Measurements from ENCODE around the gene AOX1. TPM values are rescaled to one million over a fixed set of nuclear protein-coding genes. Genes with fewer than 3 reads are reported as not detected.
"Not testable (repeated sequence)": the region's sequence is repeated elsewhere in the genome, so short reads cannot be mapped to it uniquely, and the experiment has no call there.

Gene AOX1
- total RNA-seq, 1 experiment from 2014 or later, result 0.45 TPM

DNA sequence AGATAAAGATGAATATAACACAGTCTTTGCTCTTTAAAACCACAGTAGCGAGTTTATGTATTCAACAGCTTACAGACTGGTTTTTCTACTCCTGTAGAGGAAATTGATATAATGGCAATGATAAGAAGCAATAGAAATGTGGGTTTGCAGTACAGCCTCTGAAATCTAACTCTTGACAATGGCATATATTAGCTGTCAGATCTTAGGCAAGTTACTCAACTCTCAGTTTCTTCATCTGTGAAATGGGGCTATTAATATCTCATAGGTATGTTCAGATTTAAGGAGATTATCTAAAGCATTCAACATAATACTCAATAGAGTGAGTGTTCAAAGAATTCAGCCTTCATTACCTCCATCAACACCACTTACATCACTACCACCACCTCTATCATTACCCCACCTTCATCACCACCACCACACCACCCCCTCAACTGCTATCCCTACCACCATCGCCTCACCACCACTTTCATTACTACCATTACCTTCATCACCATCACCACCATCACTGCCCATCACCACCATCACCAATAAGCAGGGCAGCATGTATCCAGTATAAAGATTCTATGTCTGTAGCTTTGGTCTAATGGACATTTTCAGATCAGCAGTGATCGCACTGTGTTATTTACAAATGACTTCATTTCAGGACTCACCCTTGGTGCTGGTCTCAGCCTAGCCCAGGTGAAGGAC is 22.7 kb downstream of the AOX1 start:
- H3K9me3 Mint-ChIP-seq (ENCODE audit: low read depth, unreplicated experiment), result peaks cover 7% of the 10 kb centered on the region
- no peaks in the 10 kb centered on the region for H3K36me3 Mint-ChIP-seq (ENCODE audit: insufficient read depth, unreplicated experiment)
- CTCF ChIA-PET, result no interaction called here
- no TSS peak for BruUV-seq (replicated peaks)
- intact Hi-C loops (cut with micrococcal nuclease; ENCODE audit: unreplicated experiment), result no loop called here
- H3K4me1 Mint-ChIP-seq (ENCODE audit: low read depth, unreplicated experiment), result peaks cover 9% of the 10 kb centered on the region
- H3K27ac Mint-ChIP-seq (ENCODE audit: unreplicated experiment), result no peak overlapping the region
- DNase-seq, result no peak
- TF ChIP-seq, protein P1, sequence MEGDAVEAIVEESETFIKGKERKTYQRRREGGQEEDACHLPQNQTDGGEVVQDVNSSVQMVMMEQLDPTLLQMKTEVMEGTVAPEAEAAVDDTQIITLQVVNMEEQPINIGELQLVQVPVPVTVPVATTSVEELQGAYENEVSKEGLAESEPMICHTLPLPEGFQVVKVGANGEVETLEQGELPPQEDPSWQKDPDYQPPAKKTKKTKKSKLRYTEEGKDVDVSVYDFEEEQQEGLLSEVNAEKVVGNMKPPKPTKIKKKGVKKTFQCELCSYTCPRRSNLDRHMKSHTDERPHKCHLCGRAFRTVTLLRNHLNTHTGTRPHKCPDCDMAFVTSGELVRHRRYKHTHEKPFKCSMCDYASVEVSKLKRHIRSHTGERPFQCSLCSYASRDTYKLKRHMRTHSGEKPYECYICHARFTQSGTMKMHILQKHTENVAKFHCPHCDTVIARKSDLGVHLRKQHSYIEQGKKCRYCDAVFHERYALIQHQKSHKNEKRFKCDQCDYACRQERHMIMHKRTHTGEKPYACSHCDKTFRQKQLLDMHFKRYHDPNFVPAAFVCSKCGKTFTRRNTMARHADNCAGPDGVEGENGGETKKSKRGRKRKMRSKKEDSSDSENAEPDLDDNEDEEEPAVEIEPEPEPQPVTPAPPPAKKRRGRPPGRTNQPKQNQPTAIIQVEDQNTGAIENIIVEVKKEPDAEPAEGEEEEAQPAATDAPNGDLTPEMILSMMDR (IDR thresholded peaks at IDR 0.05; ENCODE audit: unreplicated experiment), result no peak
- H3K4me3 Mint-ChIP-seq (ENCODE audit: low read depth, unreplicated experiment), result no peak overlapping the region
- no peaks in the 10 kb centered on the region for H3K27me3 Mint-ChIP-seq (ENCODE audit: unreplicated experiment)

DNA sequence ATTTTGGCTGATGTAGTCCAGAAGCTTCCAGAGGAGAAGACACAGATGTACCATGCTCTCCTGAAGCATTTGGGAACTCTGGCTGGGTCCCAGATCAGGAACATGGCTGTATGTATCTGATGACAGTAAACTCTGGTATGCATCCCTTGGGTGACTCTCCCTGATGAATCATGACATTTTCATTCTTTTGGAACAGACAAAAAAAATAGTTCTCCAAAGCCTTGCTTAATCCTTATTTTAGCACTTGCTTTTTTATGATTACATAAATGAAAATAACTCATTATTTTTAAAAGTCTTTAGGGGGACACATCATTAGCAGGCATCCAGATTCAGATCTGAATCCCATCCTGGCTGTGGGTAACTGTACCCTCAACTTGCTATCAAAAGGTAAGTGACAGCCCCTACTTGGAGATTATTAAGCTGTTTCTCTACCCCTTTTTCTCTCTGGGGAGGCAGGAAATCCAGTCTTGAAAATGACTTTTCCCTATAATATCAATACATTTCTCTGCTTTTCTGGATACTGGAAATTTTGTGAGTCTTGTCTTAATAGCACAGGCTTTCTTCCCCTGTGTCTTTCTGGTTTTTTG is 23.3 kb downstream of the AOX1 start:
- intact Hi-C loops (cut with micrococcal nuclease; ENCODE audit: unreplicated experiment), result no loop called here
- CTCF ChIA-PET, result interaction anchor here (0.8 kb wide), 1 partner anchor 388 kb away, joined by 3 read pairs; no protein-coding TSS in a partner anchor
- DNase-seq, result no peak

DNA sequence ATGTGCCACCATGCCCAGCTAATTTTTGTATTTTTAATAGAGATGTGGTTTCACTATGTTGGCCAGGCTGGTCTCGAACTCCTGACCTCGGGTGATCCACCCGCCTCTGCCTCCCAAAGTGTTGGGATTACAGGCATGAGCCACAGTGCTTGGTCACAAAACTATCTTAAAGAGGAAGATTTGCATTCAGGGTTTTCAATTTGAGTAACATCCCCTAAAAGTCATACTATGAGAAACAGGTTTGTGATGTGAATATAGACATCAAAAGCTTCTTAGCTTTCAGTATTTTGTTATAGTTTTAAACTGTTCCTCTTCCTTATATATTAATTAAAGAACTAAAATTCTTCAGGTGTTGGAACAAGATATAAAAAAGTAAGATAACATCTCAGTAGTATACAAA is 24.4 kb downstream of the AOX1 start:
- DNase-seq; H3K4me3 Mint-ChIP-seq (ENCODE audit: low read depth, unreplicated experiment); H3K27ac Mint-ChIP-seq (ENCODE audit: unreplicated experiment): not testable (repeated sequence)

More for the DNA sequence above, 23.3 kb downstream of the AOX1 start:
- Mint-ChIP-seq H3K9me3 (ENCODE audit: low read depth, unreplicated experiment) (peaks cover 7% of the 10 kb centered on the region), H3K36me3 (ENCODE audit: insufficient read depth, unreplicated experiment) (no peaks in the 10 kb centered on the region), H3K27ac (ENCODE audit: unreplicated experiment) (no peak overlapping the region), H3K4me3 (ENCODE audit: low read depth, unreplicated experiment) (no peak overlapping the region), H3K4me1 (ENCODE audit: low read depth, unreplicated experiment) (peaks cover 3% of the 10 kb centered on the region), H3K27me3 (ENCODE audit: unreplicated experiment) (no peaks in the 10 kb centered on the region)
- TF ChIP-seq, protein P1 (IDR thresholded peaks at IDR 0.05; ENCODE audit: unreplicated experiment), result no peak
- no TSS peak for BruUV-seq (replicated peaks)

DNA sequence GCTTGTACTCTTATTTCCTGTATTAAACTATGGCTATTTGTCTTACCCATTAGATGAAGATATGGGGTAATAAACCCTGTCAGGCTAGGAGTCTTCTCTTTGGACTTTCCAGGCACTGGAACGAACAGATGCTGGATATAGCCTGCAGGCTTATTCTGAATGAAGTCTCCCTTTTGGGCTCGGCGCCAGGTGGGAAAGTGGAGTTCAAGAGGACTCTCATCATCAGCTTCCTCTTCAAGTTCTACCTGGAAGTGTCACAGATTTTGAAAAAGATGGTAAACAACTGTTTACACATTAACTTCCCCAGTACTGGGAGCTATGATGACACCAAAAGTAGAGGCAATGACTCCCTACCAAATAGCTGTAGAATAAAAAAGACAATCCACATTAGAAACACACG is 27.9 kb downstream of the AOX1 start:
- no peak overlapping the region for H3K4me3 Mint-ChIP-seq (ENCODE audit: low read depth, unreplicated experiment)
- no peaks in the 10 kb centered on the region for H3K9me3 Mint-ChIP-seq (ENCODE audit: low read depth, unreplicated experiment)
- H3K27me3 Mint-ChIP-seq (ENCODE audit: unreplicated experiment), result no peaks in the 10 kb centered on the region
- TF ChIP-seq, protein P1 (IDR thresholded peaks at IDR 0.05; ENCODE audit: unreplicated experiment), result no peak
- DNase-seq, result no peak
- intact Hi-C loops (cut with micrococcal nuclease; ENCODE audit: unreplicated experiment), result no loop called here
- H3K4me1 Mint-ChIP-seq (ENCODE audit: low read depth, unreplicated experiment), result no peaks in the 10 kb centered on the region
- H3K36me3 Mint-ChIP-seq (ENCODE audit: insufficient read depth, unreplicated experiment), result no peaks in the 10 kb centered on the region
- no peak overlapping the region for H3K27ac Mint-ChIP-seq (ENCODE audit: unreplicated experiment)
- CTCF ChIA-PET, result no interaction called here
- no TSS peak for BruUV-seq (replicated peaks)

More for the DNA sequence above, 24.4 kb downstream of the AOX1 start:
- intact Hi-C loops (cut with micrococcal nuclease; ENCODE audit: unreplicated experiment); H3K4me1 Mint-ChIP-seq (ENCODE audit: low read depth, unreplicated experiment); BruUV-seq (replicated peaks); H3K9me3 Mint-ChIP-seq (ENCODE audit: low read depth, unreplicated experiment); H3K36me3 Mint-ChIP-seq (ENCODE audit: insufficient read depth, unreplicated experiment); H3K27me3 Mint-ChIP-seq (ENCODE audit: unreplicated experiment): not testable (repeated sequence)
- CTCF ChIA-PET, result interaction anchor here (0.8 kb wide), 1 partner anchor 389 kb away, joined by 3 read pairs; no protein-coding TSS in a partner anchor

DNA sequence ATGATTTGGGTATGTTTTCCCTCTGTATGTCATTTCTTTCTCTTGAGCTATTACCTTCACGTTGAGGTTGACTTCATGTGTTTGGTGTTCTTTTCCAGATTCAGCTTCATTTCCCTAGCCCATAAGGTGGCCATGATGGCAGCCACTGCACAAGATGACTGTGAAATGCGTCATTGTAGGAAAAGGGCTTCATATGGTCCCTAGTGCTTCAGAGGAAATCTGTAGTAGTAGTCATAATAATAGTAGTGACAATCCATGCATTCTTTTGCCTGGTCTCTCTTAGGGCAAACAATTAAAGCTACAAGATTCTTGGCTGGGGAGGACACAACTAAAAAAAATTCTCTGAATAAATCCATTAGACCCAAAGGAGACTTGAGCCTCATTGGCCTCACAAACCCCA is 28.4 kb downstream of the AOX1 start:
- intact Hi-C loops (cut with micrococcal nuclease; ENCODE audit: unreplicated experiment), result no loop called here
- no peaks in the 10 kb centered on the region for H3K36me3 Mint-ChIP-seq (ENCODE audit: insufficient read depth, unreplicated experiment)
- TF ChIP-seq, protein P1 (IDR thresholded peaks at IDR 0.05; ENCODE audit: unreplicated experiment), result no peak
- no peaks in the 10 kb centered on the region for H3K4me1 Mint-ChIP-seq (ENCODE audit: low read depth, unreplicated experiment)
- no peak overlapping the region for H3K4me3 Mint-ChIP-seq (ENCODE audit: low read depth, unreplicated experiment)
- DNase-seq, result no peak
- no peak overlapping the region for H3K27ac Mint-ChIP-seq (ENCODE audit: unreplicated experiment)
- H3K27me3 Mint-ChIP-seq (ENCODE audit: unreplicated experiment), result no peaks in the 10 kb centered on the region
- no TSS peak for BruUV-seq (replicated peaks)
- H3K9me3 Mint-ChIP-seq (ENCODE audit: low read depth, unreplicated experiment), result no peaks in the 10 kb centered on the region
- CTCF ChIA-PET, result no interaction called here
